HepG2 (cell line): Measurements from ENCODE around the gene SHROOM2. TPM values are rescaled to one million over a fixed set of nuclear protein-coding genes. Genes with fewer than 3 reads are reported as not detected.

Experiments
- ATAC-seq: fragments of 200-7000 bp; cut with Tn5 transposase; 3 replicates; pipeline ENCODE4 v1.9.1; 2020; ENCODE audit warnings: mild to moderate bottlenecking, moderate library complexity
- BruUV-seq: library from RNA; stranded (reverse); fragments of 400-500 nt; replicated peaks from 2 replicates; lab custom pipeline; 2021; lab: Mats Ljungman, UMichigan
- CTCF ChIA-PET: fragments of 300-600 bp; formaldehyde crosslinking; extraction: SDS; loops from one replicate; lab custom pipeline; 2021; ENCODE audit warnings: low total read pairs, inconsistent platforms, low intra/inter-chr PET ratio; lab: Yijun Ruan, JAX
- POLR2A ChIA-PET: fragments of 350-600 bp; sonication (Branson Sonifier 250); formaldehyde crosslinking; loops from one replicate; lab custom pipeline; 2020; ENCODE audit warnings: antibody characterized with exemption, inconsistent platforms; lab: Yijun Ruan, JAX
- DNase-seq: peaks from one replicate; pipeline ENCODE4 v3.0.0-alpha.2; 2015; ENCODE audit warnings: low spot score
- FAIRE-seq: peaks from 3 replicates; lab custom pipeline; 2011; peaks lifted over from hg19 to GRCh38; lab: Jason Lieb, UNC
- H2AFZ ChIP-seq: one replicate; pipeline ENCODE4 v1.6.1; 2011; ENCODE audit warnings: low read length, inconsistent platforms
- H3K27ac ChIP-seq: fragments of 300-600 bp; 3 replicates; pipeline ENCODE4 v1.8.0; 2011; ENCODE audit warnings: mixed run types, mild to moderate bottlenecking, mixed read lengths, low read length, inconsistent platforms; ENCODE audit not compliant: insufficient read depth; ENCODE audit errors: extremely low read length
- H3K27me3 ChIP-seq, 2 experiments: fragments of 200-600 bp in 1 of 2; 2 replicates in 1 of 2; 3 replicates in 1 of 2; pipeline versions ENCODE4 v1.6.0 to v1.8.0; 2011; ENCODE audit warnings: low read length in 2 of 2, mild to moderate bottlenecking in 2 of 2, moderate library complexity in 2 of 2, inconsistent platforms in 1 of 2; ENCODE audit not compliant: insufficient read depth in 2 of 2, control insufficient read depth in 1 of 2
- H3K36me3 ChIP-seq, 2 experiments: fragments of 200-600 bp in 1 of 2; replicated peaks in 1 of 2; 2 replicates in 1 of 2; 3 replicates in 1 of 2; pipeline versions ENCODE4 v1.5.1 to v1.8.0; 2011; ENCODE audit warnings: low read length in 2 of 2, inconsistent platforms in 1 of 2; ENCODE audit not compliant: insufficient read depth in 2 of 2, control insufficient read depth in 1 of 2
- H3K4me1 ChIP-seq: 2 replicates; pipeline ENCODE4 v1.5.1; 2012; ENCODE audit warnings: low read length, inconsistent platforms; ENCODE audit not compliant: insufficient read depth
- H3K4me2 ChIP-seq: 2 replicates; pipeline ENCODE4 v1.6.0; 2011; ENCODE audit warnings: low read depth, low read length, inconsistent platforms
- H3K4me3 ChIP-seq, 3 experiments: fragments of 200-600 bp in 1 of 3; sonication (generic), shearing (Covaris generic) in 1 of 3; replicated peaks in 1 of 3; 2 replicates each; pipeline ENCODE4 v1.5.1; 2011 to 2016; ENCODE audit warnings: low read length in 3 of 3, inconsistent platforms in 2 of 3, low read depth in 2 of 3, mild to moderate bottlenecking in 2 of 3, control low read depth in 1 of 3, mixed read lengths in 1 of 3; ENCODE audit not compliant: insufficient read depth in 1 of 3
- H3K79me2 ChIP-seq: one replicate; pipeline ENCODE4 v1.6.1; 2011; ENCODE audit warnings: low read length, inconsistent platforms; ENCODE audit not compliant: insufficient read depth
- H3K9ac ChIP-seq: 2 replicates; pipeline ENCODE4 v1.6.0; 2011; ENCODE audit warnings: mild to moderate bottlenecking, low read depth, low read length, inconsistent platforms; ENCODE audit not compliant: insufficient read depth
- H3K9me3 ChIP-seq: 2 replicates; pipeline ENCODE4 v1.5.1; 2012; ENCODE audit warnings: mild to moderate bottlenecking, low read length
- H4K20me1 ChIP-seq: 2 replicates; pipeline ENCODE4 v1.6.0; 2011; ENCODE audit warnings: inconsistent platforms, mild to moderate bottlenecking, low read length, moderate library complexity; ENCODE audit not compliant: insufficient read depth
- CBX5 ChIP-seq: sonication (generic); formaldehyde crosslinking; IDR thresholded peaks from 2 replicates; pipeline ENCODE4 v1.4.0; 2020; ENCODE audit warnings: missing genetic modification reagents, borderline replicate concordance
- FOXC1 ChIP-seq: sonication (generic); formaldehyde crosslinking; IDR thresholded peaks from 2 replicates; pipeline ENCODE4 v1.8.0; 2022; ENCODE audit warnings: mild to moderate bottlenecking, missing genetic modification reagents, borderline replicate concordance
- HDAC1 ChIP-seq: sonication (generic); formaldehyde crosslinking; IDR thresholded peaks from 2 replicates; pipeline ENCODE4 v1.5.1; 2020; ENCODE audit warnings: mild to moderate bottlenecking, missing genetic modification reagents
- HNRNPL ChIP-seq: fragments of 200-400 bp; formaldehyde crosslinking; IDR thresholded peaks from 2 replicates; pipeline ENCODE4 v1.6.1; 2017; ENCODE audit warnings: mild to moderate bottlenecking, low read depth, low read length
- HOXA9 ChIP-seq: sonication (generic); formaldehyde crosslinking; IDR thresholded peaks from 2 replicates; pipeline ENCODE4 v1.8.1; 2022; ENCODE audit warnings: missing genetic modification reagents, mild to moderate bottlenecking, moderate library complexity, borderline replicate concordance
- IKZF5 ChIP-seq: IDR thresholded peaks from 2 replicates; pipeline ENCODE4 v1.6.1; 2018; ENCODE audit warnings: missing genetic modification reagents, mild to moderate bottlenecking, missing compliant biosample characterization
- KLF13 ChIP-seq: sonication (generic); formaldehyde crosslinking; IDR thresholded peaks from 2 replicates; pipeline ENCODE4 v1.4.0; 2020; ENCODE audit warnings: mild to moderate bottlenecking, missing genetic modification reagents
- MIER3 ChIP-seq: IDR thresholded peaks from 2 replicates; pipeline ENCODE4 v1.6.1; 2016; ENCODE audit warnings: missing compliant biosample characterization, borderline replicate concordance
- NBN ChIP-seq: fragments of 450-650 bp; conservative IDR thresholded peaks from 2 replicates; pipeline ENCODE4 v1.6.1; 2017
- NR2F2 ChIP-seq: IDR thresholded peaks from 2 replicates; pipeline ENCODE4 v1.6.1; 2012; ENCODE audit warnings: low read depth, inconsistent platforms, borderline replicate concordance
- RFX1 ChIP-seq: fragments of 450-650 bp; IDR thresholded peaks from 2 replicates; pipeline ENCODE4 v1.6.1; 2017
- RORA ChIP-seq: sonication (generic); formaldehyde crosslinking; IDR thresholded peaks from 2 replicates; pipeline ENCODE4 v1.5.0; 2020; ENCODE audit warnings: mild to moderate bottlenecking, missing genetic modification reagents, moderate library complexity
- TEAD3 ChIP-seq: optimal IDR thresholded peaks from 2 replicates; pipeline ENCODE3; 2016; ENCODE audit warnings: borderline replicate concordance
- ZFP36 ChIP-seq: fragments of 150-350 bp; IDR thresholded peaks from 2 replicates; pipeline ENCODE4 v1.6.1; 2018; ENCODE audit warnings: borderline replicate concordance, low read length, low read depth; ENCODE audit not compliant: partially characterized antibody
- ZNF329 ChIP-seq: sonication (generic); formaldehyde crosslinking; IDR thresholded peaks from 2 replicates; pipeline ENCODE4 v1.9.0; 2021; ENCODE audit warnings: low read depth, mild to moderate bottlenecking, missing genetic modification reagents
- ZNF747 ChIP-seq: sonication (generic); formaldehyde crosslinking; IDR thresholded peaks from 2 replicates; pipeline ENCODE4 v1.8.1; 2023; ENCODE audit warnings: missing genetic modification reagents, mild to moderate bottlenecking, borderline replicate concordance
- WGBS: methylation state at CpG from one replicate; pipeline ENCODE4 v1.1.6; 2017; ENCODE audit warnings: low lambda C conversion rate; 5-methylcytosine and 5-hydroxymethylcytosine counted together
- in situ Hi-C: cut with HindIII; loops from 2 replicates; pipeline ENCODE4 v1.10.0; 2017; ENCODE audit warnings: low pct_unique_long_range_greater_than_20kb; ENCODE audit not compliant: extremely low pct_ligation_motif_present
- intact Hi-C: fragments of 100-400 bp; cut with micrococcal nuclease; formaldehyde crosslinking; loops from one replicate; pipeline ENCODE4 v1.10.0; 2022; ENCODE audit not compliant: unreplicated experiment
- polyA plus RNA-seq, 8 experiments: library from polyadenylated mRNA; depleted of rRNA in 3 of 8; stranded (reverse) in 7 of 8; unstranded in 1 of 8; fragments of >200 nt; fragmentation: Illumina TruSeq in 4 of 8; extraction: Trizol in 4 of 8; gene quantifications; 2 replicates each; pipeline versions ENCODE4 v1.2.1 to v1.2.3, GENCODE V29; 2011 to 2016; ENCODE audit warnings: low read depth in 4 of 8, missing spikeins in 1 of 8, mixed read lengths in 1 of 8; ENCODE audit not compliant: insufficient read depth in 1 of 8
- total RNA-seq, 5 experiments: library from RNA; depleted of rRNA; stranded (reverse); fragments of >200 nt; fragmentation: Illumina TruSeq; extraction: Trizol; gene quantifications; 2 replicates each; pipeline ENCODE4 v1.2.3, GENCODE V29; 2016; ENCODE audit warnings: low read depth in 1 of 5
- TF ChIP-seq, protein P1 (sequence below): sonication (generic); formaldehyde crosslinking; IDR thresholded peaks from 2 replicates; pipeline ENCODE4 v1.5.0; 2020; ENCODE audit warnings: missing genetic modification reagents, mild to moderate bottlenecking, borderline replicate concordance

The SHROOM2 gene
- total and polyA plus RNA-seq, 2 of the 13 experiments (the other 11 are each of a cell fraction or from before 2014, with no cell fraction given): 0.92 to 1.4 TPM

GRCh38 chrX:9855561-9856283 lies 69.5 kb downstream of the SHROOM2 start:
- ATAC-seq (no peak), DNase-seq (no peak), FAIRE-seq (no peak)
- H3K27ac ChIP-seq: no peak overlapping the region
- no peaks in the 10 kb centered on the region for H3K9me3 ChIP-seq
- H3K9ac ChIP-seq: no peak overlapping the region
- H3K36me3 ChIP-seq: no peaks in the 10 kb centered on the region
- in situ Hi-C loops (no loop called here), intact Hi-C loops (no loop called here)
- WGBS: 89% methylated on average over 5 of the region's 14 CpGs
- H3K4me2 ChIP-seq: no peak overlapping the region
- no peaks in the 10 kb centered on the region for H4K20me1 ChIP-seq
- CTCF ChIA-PET: no interaction called here
- H3K4me3 ChIP-seq: no peak overlapping the region
- H3K4me1 ChIP-seq: peaks cover 5% of the 10 kb centered on the region; the same call in 1 of the 2 replicates
- no peak overlapping the region for H2AFZ ChIP-seq
- no TSS peak for BruUV-seq
- POLR2A ChIA-PET: no interaction called here
- H3K27me3 ChIP-seq: no peaks in the 10 kb centered on the region
- no peaks in the 10 kb centered on the region for H3K79me2 ChIP-seq
- TF ChIP-seq FOXC1 (CRISPR knock-in tag): no peak
- no peak for TF ChIP-seq RORA (CRISPR knock-in tag)
- TF ChIP-seq CBX5 (CRISPR knock-in tag): no peak
- no peak for TF ChIP-seq HNRNPL
- TF ChIP-seq IKZF5 (CRISPR knock-in tag): no peak
- TF ChIP-seq RFX1: no peak
- TF ChIP-seq TEAD3 (CRISPR knock-in tag): no peak
- TF ChIP-seq MIER3 (CRISPR knock-in tag): no peak
- no peak for TF ChIP-seq ZFP36
- no peak for TF ChIP-seq KLF13 (CRISPR knock-in tag)
- no peak for TF ChIP-seq ZNF329 (CRISPR knock-in tag)
- TF ChIP-seq HDAC1 (CRISPR knock-in tag): no peak
- no peak for TF ChIP-seq NR2F2
- no peak for TF ChIP-seq NBN
- TF ChIP-seq, protein P1, sequence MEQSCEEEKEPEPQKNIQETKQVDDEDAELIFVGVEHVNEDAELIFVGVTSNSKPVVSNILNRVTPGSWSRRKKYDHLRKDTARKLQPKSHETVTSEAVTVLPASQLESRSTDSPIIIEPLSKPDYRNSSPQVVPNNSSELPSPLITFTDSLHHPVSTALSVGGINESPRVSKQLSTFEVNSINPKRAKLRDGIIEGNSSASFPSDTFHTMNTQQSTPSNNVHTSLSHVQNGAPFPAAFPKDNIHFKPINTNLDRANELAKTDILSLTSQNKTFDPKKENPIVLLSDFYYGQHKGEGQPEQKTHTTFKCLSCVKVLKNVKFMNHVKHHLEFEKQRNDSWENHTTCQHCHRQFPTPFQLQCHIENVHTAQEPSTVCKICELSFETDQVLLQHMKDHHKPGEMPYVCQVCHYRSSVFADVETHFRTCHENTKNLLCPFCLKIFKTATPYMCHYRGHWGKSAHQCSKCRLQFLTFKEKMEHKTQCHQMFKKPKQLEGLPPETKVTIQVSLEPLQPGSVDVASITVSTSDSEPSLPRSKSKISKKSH (CRISPR knock-in tag): no peak
- no peak for TF ChIP-seq ZNF747 (CRISPR knock-in tag)
- TF ChIP-seq HOXA9: no peak
